ENCODE measurements around the gene CCDC13.

The CCDC13 gene

GRCh38 chr3:42799376-42799775, 26.3 kb upstream of the CCDC13 start:
- DNase-seq, result no peak

- DNase-seq, result no peak
Measured at GRCh38 chr3:42796332-42796885, 23.4 kb upstream of the CCDC13 start.

- no peak for DNase-seq
Measured at GRCh38 chr3:42795621-42796181, 22.6 kb upstream of the CCDC13 start.

GRCh38 chr3:42790714-42791229, 17.7 kb upstream of the CCDC13 start:
- DNase-seq, result no peak

- DNase-seq, result no peak
Measured at GRCh38 chr3:42786631-42787030, 13.6 kb upstream of the CCDC13 start.

GRCh38 chr3:42786212-42786611, 13.2 kb upstream of the CCDC13 start:
- DNase-seq, result no peak

GRCh38 chr3:42780892-42781700, 8.0 kb upstream of the CCDC13 start:
- DNase-seq, result peak; percentile 48

GRCh38 chr3:42780398-42780797, 7.3 kb upstream of the CCDC13 start:
- DNase-seq, result no peak

GRCh38 chr3:42778644-42779043, 5.6 kb upstream of the CCDC13 start:
- DNase-seq, result no peak

GRCh38 chr3:42773409-42773751, 327 bp upstream of the CCDC13 start:
- DNase-seq, result no peak

GRCh38 chr3:42771271-42771670, 1.8 kb downstream of the CCDC13 start:
- DNase-seq, result no peak

GRCh38 chr3:42769477-42770131, 3.4 kb downstream of the CCDC13 start:
- DNase-seq, result no peak

GRCh38 chr3:42764561-42765295, 8.3 kb downstream of the CCDC13 start:
- no peak for DNase-seq

- no peak for DNase-seq
Measured at GRCh38 chr3:42764115-42764514, 8.9 kb downstream of the CCDC13 start.

GRCh38 chr3:42763021-42763420, 10.0 kb downstream of the CCDC13 start:
- DNase-seq, result no peak

GRCh38 chr3:42762046-42762724, 10.9 kb downstream of the CCDC13 start:
- DNase-seq, result no peak

GRCh38 chr3:42758126-42758525, 14.9 kb downstream of the CCDC13 start:
- no peak for DNase-seq

GRCh38 chr3:42756681-42757213, 16.3 kb downstream of the CCDC13 start:
- no peak for DNase-seq

- no peak for DNase-seq
Measured at GRCh38 chr3:42755681-42756578, 17.1 kb downstream of the CCDC13 start.

- DNase-seq, result no peak
Measured at GRCh38 chr3:42753757-42754156, 19.3 kb downstream of the CCDC13 start.

GRCh38 chr3:42752961-42753360, 20.1 kb downstream of the CCDC13 start:
- DNase-seq, result no peak
